Calu3 (cell line): Measurements from ENCODE around the gene ABHD4. TPM values are rescaled to one million over a fixed set of nuclear protein-coding genes. Genes with fewer than 3 reads are reported as not detected.
"Not testable (repeated sequence)": the region's sequence is repeated elsewhere in the genome, so short reads cannot be mapped to it uniquely, and the experiment has no call there.

Experiments used
- BruUV-seq: library from RNA; stranded (reverse); fragments of 400-500 nt; replicated peaks from 2 replicates; lab custom pipeline; 2021; lab: Mats Ljungman, UMichigan
- CTCF ChIA-PET: fragments of 300-600 bp; sonication (Branson Sonifier 250); formaldehyde crosslinking; loops from one replicate; lab custom pipeline; 2022; ENCODE audit warnings: antibody characterized with exemption; lab: Charles Lee
- DNase-seq: peaks from one replicate; pipeline ENCODE4 v3.0.0; 2022
- H3K27ac Mint-ChIP-seq: one replicate; pipeline ENCODE4 v1.8.0; 2022; ENCODE audit warnings: mixed read lengths; ENCODE audit not compliant: unreplicated experiment
- H3K27me3 Mint-ChIP-seq: one replicate; pipeline ENCODE4 v1.8.0; 2022; ENCODE audit warnings: mixed read lengths; ENCODE audit not compliant: unreplicated experiment
- H3K36me3 Mint-ChIP-seq: one replicate; pipeline ENCODE4 v1.8.0; 2022; ENCODE audit warnings: mild to moderate bottlenecking, moderate library complexity, mixed read lengths; ENCODE audit not compliant: insufficient read depth, unreplicated experiment
- H3K4me1 Mint-ChIP-seq: one replicate; pipeline ENCODE4 v1.8.0; 2022; ENCODE audit warnings: mild to moderate bottlenecking, low read depth, mixed read lengths; ENCODE audit not compliant: unreplicated experiment
- H3K4me3 Mint-ChIP-seq: one replicate; pipeline ENCODE4 v1.8.0; 2022; ENCODE audit warnings: mild to moderate bottlenecking, low read depth, moderate library complexity, mixed read lengths; ENCODE audit not compliant: unreplicated experiment
- H3K9me3 Mint-ChIP-seq: one replicate; pipeline ENCODE4 v1.8.0; 2022; ENCODE audit warnings: low read depth, mixed read lengths; ENCODE audit not compliant: unreplicated experiment
- CTCF ChIP-seq: fragments of 200-600 bp; IDR thresholded peaks from one replicate; pipeline ENCODE4 v1.8.0; 2022; ENCODE audit warnings: antibody characterized with exemption; ENCODE audit not compliant: unreplicated experiment
- intact Hi-C: fragments of 100-400 bp; cut with micrococcal nuclease; formaldehyde crosslinking; loops from one replicate; pipeline ENCODE4 v1.10.0; 2022; ENCODE audit not compliant: unreplicated experiment
- total RNA-seq: library from RNA; stranded (reverse); gene quantifications from 2 replicates; pipeline ENCODE4 v1.2.3, GENCODE V29; 2022

The ABHD4 gene
- total RNA-seq, 1 experiment from 2014 or later = 11.2 TPM

- no peak overlapping the region for H3K4me3 Mint-ChIP-seq
- TF ChIP-seq CTCF = no peak
- BruUV-seq = no TSS peak
- no peaks in the 10 kb centered on the region for H3K27me3 Mint-ChIP-seq
- H3K27ac Mint-ChIP-seq = no peak overlapping the region
- peaks cover 30% of the 10 kb centered on the region for H3K4me1 Mint-ChIP-seq
- DNase-seq = no peak
- CTCF ChIA-PET = no interaction called here
- intact Hi-C loops = no loop called here
- peaks cover 11% of the 10 kb centered on the region for H3K36me3 Mint-ChIP-seq
- no peaks in the 10 kb centered on the region for H3K9me3 Mint-ChIP-seq
These were observed 46.5 kb upstream of the ABHD4 start for GRCh38 chr14:22551605-22551997.

GRCh38 chr14:22552001-22552826 lies 45.9 kb upstream of the ABHD4 start:
- Mint-ChIP-seq H3K9me3 (no peaks in the 10 kb centered on the region), H3K27me3 (no peaks in the 10 kb centered on the region), H3K4me1 (peaks cover 36% of the 10 kb centered on the region), H3K36me3 (peaks cover 17% of the 10 kb centered on the region), H3K27ac (no peak overlapping the region), H3K4me3 (no peak overlapping the region)
- intact Hi-C loops = no loop called here
- no peak for TF ChIP-seq CTCF
- no TSS peak for BruUV-seq
- DNase-seq = no peak
- CTCF ChIA-PET = no interaction called here

GRCh38 chr14:22552827-22553076 lies 45.3 kb upstream of the ABHD4 start:
- BruUV-seq = no TSS peak
- H3K9me3 Mint-ChIP-seq = no peaks in the 10 kb centered on the region
- peaks cover 35% of the 10 kb centered on the region for H3K4me1 Mint-ChIP-seq
- TF ChIP-seq CTCF = no peak
- no peaks in the 10 kb centered on the region for H3K27me3 Mint-ChIP-seq
- peaks cover 20% of the 10 kb centered on the region for H3K36me3 Mint-ChIP-seq
- H3K27ac Mint-ChIP-seq = no peak overlapping the region
- DNase-seq = no peak
- H3K4me3 Mint-ChIP-seq = no peak overlapping the region
- CTCF ChIA-PET = no interaction called here
- intact Hi-C loops = no loop called here

- peaks cover 29% of the 10 kb centered on the region for H3K4me1 Mint-ChIP-seq
- no peaks in the 10 kb centered on the region for H3K27me3 Mint-ChIP-seq
- H3K4me3 Mint-ChIP-seq = no peak overlapping the region
- no peak for DNase-seq
- H3K27ac Mint-ChIP-seq = no peak overlapping the region
- CTCF ChIA-PET = no interaction called here
- no peaks in the 10 kb centered on the region for H3K9me3 Mint-ChIP-seq
- H3K36me3 Mint-ChIP-seq = peaks cover 20% of the 10 kb centered on the region
- no TSS peak for BruUV-seq
- TF ChIP-seq CTCF = no peak
- intact Hi-C loops = no loop called here
These were observed 44.7 kb upstream of the ABHD4 start for GRCh38 chr14:22553445-22553844.

- H3K9me3 Mint-ChIP-seq, DNase-seq, H3K27ac Mint-ChIP-seq, CTCF ChIA-PET, intact Hi-C loops, BruUV-seq, H3K27me3 Mint-ChIP-seq, H3K4me3 Mint-ChIP-seq: not testable (repeated sequence)
- Mint-ChIP-seq H3K4me1 (peaks cover 32% of the 10 kb centered on the region), H3K36me3 (peaks cover 24% of the 10 kb centered on the region)
These were observed 44.1 kb upstream of the ABHD4 start for GRCh38 chr14:22553861-22554497.
